ENCODE data around the gene IQGAP2.

IQGAP2 gene

GRCh38 chr5:76688836-76689235, 285.8 kb downstream of the IQGAP2 start:
- DNase-seq (ENCODE audit: low read depth), result no peak

- DNase-seq (ENCODE audit: low read depth), result no peak
Observed at GRCh38 chr5:76689321-76690036, 286.4 kb downstream of the IQGAP2 start.

GRCh38 chr5:76690037-76690679, 287.1 kb downstream of the IQGAP2 start:
- no peak for DNase-seq (ENCODE audit: low read depth)

- no peak for DNase-seq (ENCODE audit: low read depth)
Observed at GRCh38 chr5:76690704-76691466, 287.8 kb downstream of the IQGAP2 start.

- no peak for DNase-seq (ENCODE audit: low read depth)
Observed at GRCh38 chr5:76691467-76692273, 288.6 kb downstream of the IQGAP2 start.

GRCh38 chr5:76692274-76692540, 289.1 kb downstream of the IQGAP2 start:
- DNase-seq (ENCODE audit: low read depth), result no peak

- DNase-seq (ENCODE audit: low read depth), result no peak
Observed at GRCh38 chr5:76692651-76693050, 289.6 kb downstream of the IQGAP2 start.

- DNase-seq (ENCODE audit: low read depth), result no peak
Observed at GRCh38 chr5:76693141-76693540, 290.1 kb downstream of the IQGAP2 start.

GRCh38 chr5:76694317-76694716, 291.2 kb downstream of the IQGAP2 start:
- no peak for DNase-seq (ENCODE audit: low read depth)

GRCh38 chr5:76695346-76695745, 292.3 kb downstream of the IQGAP2 start:
- no peak for DNase-seq (ENCODE audit: low read depth)

GRCh38 chr5:76696251-76696650, 293.2 kb downstream of the IQGAP2 start:
- no peak for DNase-seq (ENCODE audit: low read depth)

- no peak for DNase-seq (ENCODE audit: low read depth)
Observed at GRCh38 chr5:76697670-76698069, 294.6 kb downstream of the IQGAP2 start.

GRCh38 chr5:76700571-76700970, 297.5 kb downstream of the IQGAP2 start:
- DNase-seq (ENCODE audit: low read depth), result no peak

GRCh38 chr5:76701298-76701697, 298.2 kb downstream of the IQGAP2 start:
- no peak for DNase-seq (ENCODE audit: low read depth)

- no peak for DNase-seq (ENCODE audit: low read depth)
Observed at GRCh38 chr5:76703707-76704106, 300.6 kb downstream of the IQGAP2 start.

GRCh38 chr5:76704131-76704663, 301.1 kb downstream of the IQGAP2 start:
- no peak for DNase-seq (ENCODE audit: low read depth)

GRCh38 chr5:76705574-76705973, 302.5 kb downstream of the IQGAP2 start:
- DNase-seq (ENCODE audit: low read depth), result no peak

GRCh38 chr5:76709762-76710161, 306.7 kb downstream of the IQGAP2 start:
- DNase-seq (ENCODE audit: low read depth), result no peak

GRCh38 chr5:76710991-76711390, 307.9 kb downstream of the IQGAP2 start:
- no peak for DNase-seq (ENCODE audit: low read depth)

GRCh38 chr5:76714751-76715485, 311.8 kb downstream of the IQGAP2 start:
- no peak for DNase-seq (ENCODE audit: low read depth)

- no peak for DNase-seq (ENCODE audit: low read depth)
Observed at GRCh38 chr5:76715486-76715735, 312.3 kb downstream of the IQGAP2 start.

All from activated T-helper 9 cell treated with anti-CD3 and anti-CD28 coated beads, Interleukin-2, amount 50 U/mL, for 16 hours (primary cell).